ENCODE results near the gene RPS6KB1. TPM values are rescaled to one million over a fixed set of nuclear protein-coding genes. Genes with fewer than 3 reads are reported as not detected.
"Not testable (repeated sequence)": the region's sequence is repeated elsewhere in the genome, so short reads cannot be mapped to it uniquely, and the experiment has no call there.

Gene RPS6KB1
- total RNA-seq, 1 donor, result 29.0 TPM

- Histone ChIP-seq H2AFZ (ENCODE audit: low read length) (no peak overlapping the region), H3K36me3 (ENCODE audit: insufficient read depth, low read length) (no peaks in the 10 kb centered on the region), H4K20me1 (ENCODE audit: insufficient read depth, low read length) (no peaks in the 10 kb centered on the region), H3K79me2 (ENCODE audit: insufficient read depth, low read length) (peaks cover 3% of the 10 kb centered on the region), H3K4me2 (ENCODE audit: insufficient read depth, low read length) (peak overlapping the region; percentile 70), H3K9me3 (ENCODE audit: low read depth, low read length) (no peaks in the 10 kb centered on the region), H3K27ac (ENCODE audit: low read depth, low read length) (peak overlapping the region; percentile 99), H3K4me1 (ENCODE audit: insufficient read depth, low read length) (peaks cover 37% of the 10 kb centered on the region), H3K4me3 (ENCODE audit: insufficient read depth, low read length) (peak overlapping the region; percentile 41), H3K27me3 (ENCODE audit: insufficient read depth, low read length) (no peaks in the 10 kb centered on the region)
- TF ChIP-seq, protein P1, sequence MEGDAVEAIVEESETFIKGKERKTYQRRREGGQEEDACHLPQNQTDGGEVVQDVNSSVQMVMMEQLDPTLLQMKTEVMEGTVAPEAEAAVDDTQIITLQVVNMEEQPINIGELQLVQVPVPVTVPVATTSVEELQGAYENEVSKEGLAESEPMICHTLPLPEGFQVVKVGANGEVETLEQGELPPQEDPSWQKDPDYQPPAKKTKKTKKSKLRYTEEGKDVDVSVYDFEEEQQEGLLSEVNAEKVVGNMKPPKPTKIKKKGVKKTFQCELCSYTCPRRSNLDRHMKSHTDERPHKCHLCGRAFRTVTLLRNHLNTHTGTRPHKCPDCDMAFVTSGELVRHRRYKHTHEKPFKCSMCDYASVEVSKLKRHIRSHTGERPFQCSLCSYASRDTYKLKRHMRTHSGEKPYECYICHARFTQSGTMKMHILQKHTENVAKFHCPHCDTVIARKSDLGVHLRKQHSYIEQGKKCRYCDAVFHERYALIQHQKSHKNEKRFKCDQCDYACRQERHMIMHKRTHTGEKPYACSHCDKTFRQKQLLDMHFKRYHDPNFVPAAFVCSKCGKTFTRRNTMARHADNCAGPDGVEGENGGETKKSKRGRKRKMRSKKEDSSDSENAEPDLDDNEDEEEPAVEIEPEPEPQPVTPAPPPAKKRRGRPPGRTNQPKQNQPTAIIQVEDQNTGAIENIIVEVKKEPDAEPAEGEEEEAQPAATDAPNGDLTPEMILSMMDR (IDR thresholded peaks at IDR 0.05; ENCODE audit: extremely low read depth, low read depth, low read length), result no peak
- peak; percentile 71 for DNase-seq (ENCODE audit: insufficient read length, low spot score, missing footprints)
Observed at GRCh38 chr17:59846394-59847165, 46.3 kb upstream of the RPS6KB1 start.

DNA sequence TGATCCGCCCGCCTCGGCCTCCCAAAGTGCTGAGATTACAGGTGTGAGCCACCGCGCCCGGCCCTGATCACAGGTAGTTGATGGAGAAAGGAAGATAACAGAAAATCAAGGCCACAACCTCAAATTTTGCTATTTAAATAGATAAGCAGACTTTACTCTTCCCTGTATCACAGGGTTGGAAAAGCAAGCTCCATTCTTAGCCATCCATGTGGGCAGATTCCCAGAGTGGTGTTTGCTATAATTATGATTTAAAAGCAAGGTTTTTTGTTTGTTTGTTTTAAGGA, 44.6 kb upstream of the RPS6KB1 start:
- Histone ChIP-seq H4K20me1 (ENCODE audit: insufficient read depth, low read length) (no peaks in the 10 kb centered on the region), H3K4me3 (ENCODE audit: insufficient read depth, low read length) (no peak overlapping the region), H3K79me2 (ENCODE audit: insufficient read depth, low read length) (no peaks in the 10 kb centered on the region), H2AFZ (ENCODE audit: low read length) (no peak overlapping the region), H3K4me2 (ENCODE audit: insufficient read depth, low read length) (no peak overlapping the region), H3K36me3 (ENCODE audit: insufficient read depth, low read length) (no peaks in the 10 kb centered on the region), H3K27ac (ENCODE audit: low read depth, low read length) (no peak overlapping the region), H3K4me1 (ENCODE audit: insufficient read depth, low read length) (peaks cover 54% of the 10 kb centered on the region), H3K9me3 (ENCODE audit: low read depth, low read length) (no peaks in the 10 kb centered on the region), H3K27me3 (ENCODE audit: insufficient read depth, low read length) (no peaks in the 10 kb centered on the region)
- DNase-seq (ENCODE audit: insufficient read length, low spot score, missing footprints), result no peak
- TF ChIP-seq, protein P1 (IDR thresholded peaks at IDR 0.05; ENCODE audit: extremely low read depth, low read depth, low read length), result no peak

- no peak overlapping the region for H2AFZ ChIP-seq (ENCODE audit: low read length)
- H4K20me1 ChIP-seq (ENCODE audit: insufficient read depth, low read length), result no peaks in the 10 kb centered on the region
- H3K4me2 ChIP-seq (ENCODE audit: insufficient read depth, low read length), result no peak overlapping the region
- peaks cover 59% of the 10 kb centered on the region for H3K4me1 ChIP-seq (ENCODE audit: insufficient read depth, low read length)
- H3K27ac ChIP-seq (ENCODE audit: low read depth, low read length), result no peak overlapping the region
- H3K27me3 ChIP-seq (ENCODE audit: insufficient read depth, low read length), result no peaks in the 10 kb centered on the region
- no peak overlapping the region for H3K4me3 ChIP-seq (ENCODE audit: insufficient read depth, low read length)
- H3K9me3 ChIP-seq (ENCODE audit: low read depth, low read length), result no peaks in the 10 kb centered on the region
- no peaks in the 10 kb centered on the region for H3K79me2 ChIP-seq (ENCODE audit: insufficient read depth, low read length)
- TF ChIP-seq, protein P1 (IDR thresholded peaks at IDR 0.05; ENCODE audit: extremely low read depth, low read depth, low read length), result no peak
- no peak for DNase-seq (ENCODE audit: insufficient read length, low spot score, missing footprints)
- no peaks in the 10 kb centered on the region for H3K36me3 ChIP-seq (ENCODE audit: insufficient read depth, low read length)
Observed at GRCh38 chr17:59848778-59849177, 44.1 kb upstream of the RPS6KB1 start.

DNA sequence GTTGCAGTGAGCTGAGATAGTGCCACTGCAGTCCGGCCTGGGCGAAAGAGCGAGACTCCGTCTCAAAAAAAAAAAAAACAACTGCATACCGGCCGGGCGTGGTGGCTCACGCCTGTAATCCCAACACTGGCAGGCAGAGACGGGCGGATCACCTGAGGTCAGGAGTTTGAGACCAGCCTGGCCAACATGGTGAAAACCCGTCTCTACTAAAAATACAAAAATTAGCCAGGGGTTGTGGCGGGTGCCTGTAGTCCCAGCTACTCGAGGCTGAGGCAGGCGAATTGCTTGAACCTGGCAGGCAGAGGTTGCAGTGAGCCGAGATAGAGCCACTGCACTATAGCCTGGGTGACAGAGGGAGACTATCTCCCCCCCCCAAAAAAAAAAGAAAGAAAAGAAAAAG, 42.6 kb upstream of the RPS6KB1 start:
- H3K27me3 ChIP-seq (ENCODE audit: insufficient read depth, low read length); H2AFZ ChIP-seq (ENCODE audit: low read length); DNase-seq (ENCODE audit: insufficient read length, low spot score, missing footprints); H3K27ac ChIP-seq (ENCODE audit: low read depth, low read length); H3K36me3 ChIP-seq (ENCODE audit: insufficient read depth, low read length); H3K79me2 ChIP-seq (ENCODE audit: insufficient read depth, low read length); H4K20me1 ChIP-seq (ENCODE audit: insufficient read depth, low read length); H3K4me3 ChIP-seq (ENCODE audit: insufficient read depth, low read length); H3K4me2 ChIP-seq (ENCODE audit: insufficient read depth, low read length); H3K9me3 ChIP-seq (ENCODE audit: low read depth, low read length): not testable (repeated sequence)
- H3K4me1 ChIP-seq (ENCODE audit: insufficient read depth, low read length), result peaks cover 55% of the 10 kb centered on the region
